IMR-90 (cell line): ENCODE results near the gene MDM4. TPM values are rescaled to one million over a fixed set of nuclear protein-coding genes. Genes with fewer than 3 reads are reported as not detected.

Experiments
- ATAC-seq: fragments of 200-7000 bp; cut with Tn5 transposase; 2 replicates; pipeline ENCODE4 v1.9.1; 2020; ENCODE audit warnings: low read depth, mild to moderate bottlenecking, moderate library complexity
- BruUV-seq: library from RNA; stranded (reverse); fragments of 400-500 nt; replicated peaks from 2 replicates; lab custom pipeline; 2021; lab: Mats Ljungman, UMichigan
- CTCF ChIA-PET: fragments of 300-600 bp; formaldehyde crosslinking; extraction: SDS; loops from one replicate; lab custom pipeline; 2021; ENCODE audit warnings: antibody characterized with exemption; lab: Yijun Ruan, JAX
- POLR2A ChIA-PET: fragments of 300-600 bp; sonication (Branson Sonifier 250); formaldehyde crosslinking; loops from one replicate; lab custom pipeline; 2022; ENCODE audit warnings: antibody characterized with exemption; ENCODE audit not compliant: unreplicated experiment; lab: Charles Lee
- DNase-seq: peaks from one replicate; pipeline ENCODE4 v3.0.0; 2013
- H2AFZ ChIP-seq: replicated peaks from 2 replicates; pipeline ENCODE3; 2013; ENCODE audit warnings: low read length, mild to moderate bottlenecking; ENCODE audit not compliant: poor library complexity
- H2AK5ac ChIP-seq: 2 replicates; pipeline ENCODE4 v1.6.1; 2013; ENCODE audit warnings: low read depth, low read length, inconsistent platforms
- H2AK9ac ChIP-seq: replicated peaks from 2 replicates; pipeline ENCODE3; 2013; ENCODE audit warnings: mild to moderate bottlenecking, low read depth, low read length, moderate library complexity; ENCODE audit not compliant: poor library complexity
- H2BK120ac ChIP-seq: 2 replicates; pipeline ENCODE4 v1.6.1; 2013; ENCODE audit warnings: low read depth, low read length, inconsistent platforms
- H2BK15ac ChIP-seq: 3 replicates; pipeline ENCODE4 v1.6.1; 2013; ENCODE audit warnings: low read depth, low read length, inconsistent platforms
- H2BK20ac ChIP-seq: 2 replicates; pipeline ENCODE4 v1.6.1; 2013; ENCODE audit warnings: low read depth, mild to moderate bottlenecking, inconsistent platforms, low read length, moderate library complexity
- H2BK5ac ChIP-seq: 2 replicates; pipeline ENCODE4 v1.6.1; 2013; ENCODE audit warnings: mild to moderate bottlenecking, low read depth, low read length, inconsistent platforms; ENCODE audit not compliant: poor library complexity, severe bottlenecking
- H3K14ac ChIP-seq: replicated peaks from 2 replicates; pipeline ENCODE4 v1.6.1; 2013; ENCODE audit warnings: low read depth, low read length, inconsistent platforms
- H3K18ac ChIP-seq: 2 replicates; pipeline ENCODE4 v1.6.1; 2013; ENCODE audit warnings: low read depth, low read length, control low read depth
- H3K23ac ChIP-seq: 2 replicates; pipeline ENCODE4 v1.6.1; 2013; ENCODE audit warnings: low read depth, low read length, inconsistent platforms
- H3K27ac ChIP-seq: 2 replicates; pipeline ENCODE4 v1.5.1; 2013; ENCODE audit warnings: mild to moderate bottlenecking, control low read depth, low read length; ENCODE audit not compliant: insufficient read depth
- H3K27me3 ChIP-seq: 2 replicates; pipeline ENCODE4 v1.6.1; 2013; ENCODE audit warnings: low read length; ENCODE audit not compliant: control insufficient read depth, insufficient read depth
- H3K36me3 ChIP-seq: 2 replicates; pipeline ENCODE4 v1.6.1; 2013; ENCODE audit warnings: low read length, mixed read lengths; ENCODE audit not compliant: control insufficient read depth, insufficient read depth
- H3K4ac ChIP-seq: 2 replicates; pipeline ENCODE4 v1.6.1; 2013; ENCODE audit warnings: low read depth, low read length, inconsistent platforms
- H3K4me1 ChIP-seq: 2 replicates; pipeline ENCODE4 v1.6.1; 2013; ENCODE audit warnings: low read length, mixed read lengths; ENCODE audit not compliant: control insufficient read depth, insufficient read depth
- H3K4me2 ChIP-seq: 2 replicates; pipeline ENCODE4 v1.6.1; 2013; ENCODE audit warnings: low read depth, mild to moderate bottlenecking, control low read depth, low read length, moderate library complexity
- H3K4me3 ChIP-seq: 2 replicates; pipeline ENCODE4 v1.5.1; 2013; ENCODE audit warnings: low read depth, mild to moderate bottlenecking, control low read depth, low read length, moderate library complexity; ENCODE audit not compliant: insufficient read depth
- H3K56ac ChIP-seq: 2 replicates; pipeline ENCODE4 v1.6.1; 2013; ENCODE audit warnings: low read length, inconsistent platforms; ENCODE audit not compliant: insufficient read depth; ENCODE audit errors: extremely low read depth
- H3K79me1 ChIP-seq, 2 experiments: 2 replicates each; pipeline ENCODE4 v1.6.1; 2013; ENCODE audit warnings: low read length in 2 of 2, inconsistent platforms in 1 of 2, low read depth in 1 of 2
- H3K9ac ChIP-seq: 2 replicates; pipeline ENCODE4 v1.6.1; 2013; ENCODE audit warnings: low read depth, low read length, control low read depth
- H3K9me1 ChIP-seq: 2 replicates; pipeline ENCODE4 v1.6.1; 2013; ENCODE audit warnings: low read length, inconsistent platforms; ENCODE audit not compliant: insufficient read depth
- H3K9me3 ChIP-seq: 2 replicates; pipeline ENCODE4 v1.6.1; 2013; ENCODE audit warnings: low read length; ENCODE audit not compliant: control insufficient read depth, insufficient read depth
- H4K20me1 ChIP-seq: 2 replicates; pipeline ENCODE4 v1.6.1; 2013; ENCODE audit warnings: low read length, inconsistent platforms; ENCODE audit not compliant: insufficient read depth
- H4K5ac ChIP-seq: 2 replicates; pipeline ENCODE4 v1.6.1; 2013; ENCODE audit warnings: mild to moderate bottlenecking, low read depth, low read length, control low read depth
- H4K8ac ChIP-seq, 2 experiments: 2 replicates each; pipeline ENCODE4 v1.6.1; 2013; ENCODE audit warnings: low read depth in 2 of 2, low read length in 2 of 2, control low read depth in 1 of 2, inconsistent platforms in 1 of 2
- H4K91ac ChIP-seq: 2 replicates; pipeline ENCODE4 v1.6.1; 2013; ENCODE audit warnings: low read depth, low read length, inconsistent platforms; ENCODE audit not compliant: insufficient read depth
- CEBPB ChIP-seq: IDR thresholded peaks from 2 replicates; pipeline ENCODE4 v1.6.1; 2012; ENCODE audit warnings: low read depth, low read length, improper control_type of control experiment
- CHD1 ChIP-seq: IDR thresholded peaks from 2 replicates; pipeline ENCODE4 v1.6.1; 2012; ENCODE audit warnings: low read depth, low read length, improper control_type of control experiment
- CTCF ChIP-seq: conservative IDR thresholded peaks from 2 replicates; pipeline ENCODE4 v1.5.1; 2012; ENCODE audit warnings: mild to moderate bottlenecking, low read depth, low read length, improper control_type of control experiment
- ELK1 ChIP-seq: fragments of 150-350 bp; IDR thresholded peaks from 2 replicates; pipeline ENCODE4 v1.6.1; 2016; ENCODE audit warnings: low read depth, mild to moderate bottlenecking, low read length, moderate library complexity, borderline replicate concordance
- FOS ChIP-seq: fragments of 150-350 bp; IDR thresholded peaks from 2 replicates; pipeline ENCODE4 v1.6.1; 2016; ENCODE audit warnings: low read depth, low read length
- MAFK ChIP-seq: IDR thresholded peaks from 2 replicates; pipeline ENCODE4 v1.6.1; 2012; ENCODE audit warnings: low read depth, low read length, improper control_type of control experiment
- MAZ ChIP-seq: IDR thresholded peaks from 2 replicates; pipeline ENCODE4 v1.6.1; 2012; ENCODE audit warnings: low read depth, mild to moderate bottlenecking, low read length, improper control_type of control experiment, moderate library complexity, borderline replicate concordance
- POLR2A ChIP-seq: IDR thresholded peaks from 2 replicates; pipeline ENCODE4 v1.6.1; 2012; ENCODE audit warnings: mild to moderate bottlenecking, low read depth, low read length
- RAD21 ChIP-seq: IDR thresholded peaks from 2 replicates; pipeline ENCODE4 v1.6.1; 2012; ENCODE audit warnings: low read length, improper control_type of control experiment
- RCOR1 ChIP-seq: IDR thresholded peaks from 2 replicates; pipeline ENCODE4 v1.6.1; 2012; ENCODE audit warnings: mild to moderate bottlenecking, low read length, improper control_type of control experiment; ENCODE audit not compliant: insufficient replicate concordance
- RFX5 ChIP-seq: IDR thresholded peaks from 2 replicates; pipeline ENCODE4 v1.8.0; 2012; ENCODE audit warnings: low read depth, mild to moderate bottlenecking, low read length, moderate library complexity
- SMC3 ChIP-seq: fragments of 150-350 bp; IDR thresholded peaks from 2 replicates; pipeline ENCODE4 v1.6.1; 2016; ENCODE audit warnings: low read depth, mild to moderate bottlenecking, antibody characterized with exemption, low read length, moderate library complexity
- WGBS, 2 experiments: methylation state at CpG; one replicate each; pipeline versions ENCODE4 v1.1.5 to v1.1.7; 2013; ENCODE audit warnings: missing lambda C conversion rate in 2 of 2; ENCODE audit not compliant: insufficient read length in 1 of 2; ENCODE audit errors: extremely low coverage in 2 of 2; 5-methylcytosine and 5-hydroxymethylcytosine counted together
- dilution Hi-C: fragments of 300-500 bp; cut with HindIII; formaldehyde crosslinking; loops from one replicate; pipeline ENCODE4 v1.14.3; 2018; ENCODE audit warnings: low sequenced_read_pairs; ENCODE audit not compliant: unreplicated experiment
- in situ Hi-C: fragments of 300-500 bp; cut with MboI; formaldehyde crosslinking; loops from 3 replicates; pipeline ENCODE4 v1.14.3; 2019; ENCODE audit warnings: low sequenced_read_pairs, inconsistent platforms, mixed read lengths
- intact Hi-C: fragments of 100-400 bp; cut with micrococcal nuclease; formaldehyde crosslinking; loops from 2 replicates; pipeline ENCODE4 v1.10.0; 2022
- polyA plus RNA-seq, 3 experiments: library from polyadenylated mRNA; depleted of rRNA; stranded (reverse); fragments of >200 nt; gene quantifications; 2 replicates each; pipeline ENCODE4 v1.2.3, GENCODE V29; 2012; ENCODE audit warnings: low replicate concordance in 1 of 3
- total RNA-seq: library from RNA; depleted of rRNA; stranded (reverse); fragments of >200 nt; gene quantifications from 2 replicates; pipeline ENCODE4 v1.2.3, GENCODE V29; 2012

The MDM4 gene
- total and polyA plus RNA-seq, 2 of the 4 experiments (the other 2 are of a cell fraction), result 7.4 to 20.1 TPM

GRCh38 chr1:204524986-204525385 is 8.8 kb downstream of the MDM4 start:
- dilution Hi-C loops, result no loop called here
- H4K5ac ChIP-seq, result no peak overlapping the region
- TF ChIP-seq SMC3 (no peak), CEBPB (no peak), RAD21 (no peak), FOS (no peak), MAFK (no peak), MAZ (no peak), ELK1 (no peak), POLR2A (no peak), RCOR1 (no peak), CHD1 (no peak), RFX5 (no peak), CTCF (no peak)
- no peak overlapping the region for H3K4me3 ChIP-seq
- peaks cover 6% of the 10 kb centered on the region; the same call in 1 of the 2 replicates for H3K9me3 ChIP-seq
- no peak overlapping the region for H3K9ac ChIP-seq
- no peaks in the 10 kb centered on the region for H3K27me3 ChIP-seq
- H2BK5ac ChIP-seq, result peak overlapping the region; percentile 34
- no peak overlapping the region for H4K91ac ChIP-seq
- H2BK15ac ChIP-seq, result no peak overlapping the region
- no peak overlapping the region for H3K27ac ChIP-seq
- ChIA-PET CTCF (interaction anchor here (1.3 kb wide), 1 partner anchor 9 kb away, joined by 3 read pairs; the partner anchor contains the start of gene MDM4), POLR2A (no interaction called here)
- no peak overlapping the region for H3K23ac ChIP-seq
- in situ Hi-C loops, result no loop called here
- H2AK9ac ChIP-seq, result no peak overlapping the region
- no peak overlapping the region for H3K4ac ChIP-seq
- peaks cover 6% of the 10 kb centered on the region; the same call in 1 of the 2 replicates for H3K9me1 ChIP-seq
- H3K79me1 ChIP-seq, result peaks cover 23 to 55% of the 10 kb centered on the region in 2 experiments
- H3K18ac ChIP-seq, result no peak overlapping the region
- no CpG with 5 or more reads among the region's 3 CpGs for WGBS, 2 experiments
- H2BK20ac ChIP-seq, result no peak overlapping the region
- H4K8ac ChIP-seq, result no peak overlapping the region; a peak in 1 of 4 replicates
- H2AK5ac ChIP-seq, result no peak overlapping the region
- no peaks in the 10 kb centered on the region for H3K4me1 ChIP-seq
- no peak for ATAC-seq
- intact Hi-C loops, result no loop called here
- H2AFZ ChIP-seq, result no peak overlapping the region
- no TSS peak for BruUV-seq
- H3K14ac ChIP-seq, result no peak overlapping the region
- H3K4me2 ChIP-seq, result no peak overlapping the region
- H4K20me1 ChIP-seq, result peaks cover 41% of the 10 kb centered on the region
- H3K36me3 ChIP-seq, result peaks cover 38% of the 10 kb centered on the region
- H2BK120ac ChIP-seq, result no peak overlapping the region
- H3K56ac ChIP-seq, result no peak overlapping the region
- DNase-seq, result no peak
